ENCODE measurements around the gene FFAR3.
A peak's percentile ranks its signal among the peaks of the same experiment; 100 is the strongest.
"Not testable (repeated sequence)": the region's sequence is repeated elsewhere in the genome, so short reads cannot be mapped to it uniquely, and the experiment has no call there.

The FFAR3 gene

GRCh38 chr19:35392742-35393715 is 34.8 kb downstream of the FFAR3 start:
- DNase-seq (no peak), ATAC-seq (no peak)
- Mint-ChIP-seq H3K4me1 (peaks cover 6% of the 10 kb centered on the region), H3K27ac (no peak overlapping the region), H3K36me3 (ENCODE audit: low read depth) (no peaks in the 10 kb centered on the region), H3K27me3 (no peaks in the 10 kb centered on the region), H3K4me3 (no peak overlapping the region), H3K9me3 (no peaks in the 10 kb centered on the region)

GRCh38 chr19:35395382-35396199 is 37.3 kb downstream of the FFAR3 start:
- Mint-ChIP-seq H3K4me3 (no peak overlapping the region), H3K27me3 (no peaks in the 10 kb centered on the region), H3K36me3 (ENCODE audit: low read depth) (no peaks in the 10 kb centered on the region), H3K27ac (no peak overlapping the region), H3K9me3 (no peaks in the 10 kb centered on the region), H3K4me1 (no peaks in the 10 kb centered on the region)
- DNase-seq (no peak), ATAC-seq (no peak)

- DNase-seq (no peak), ATAC-seq (no peak)
- Mint-ChIP-seq H3K4me1 (no peaks in the 10 kb centered on the region), H3K9me3 (no peaks in the 10 kb centered on the region), H3K27me3 (no peaks in the 10 kb centered on the region), H3K27ac (no peak overlapping the region), H3K4me3 (no peak overlapping the region), H3K36me3 (ENCODE audit: low read depth) (no peaks in the 10 kb centered on the region)
Observed at GRCh38 chr19:35396240-35396885, 38.1 kb downstream of the FFAR3 start.

- H3K27me3 Mint-ChIP-seq: no peaks in the 10 kb centered on the region
- no peaks in the 10 kb centered on the region for H3K4me1 Mint-ChIP-seq
- no peaks in the 10 kb centered on the region for H3K36me3 Mint-ChIP-seq (ENCODE audit: low read depth)
- H3K4me3 Mint-ChIP-seq: no peak overlapping the region
- no peaks in the 10 kb centered on the region for H3K9me3 Mint-ChIP-seq
- no peak overlapping the region for H3K27ac Mint-ChIP-seq
- no peak for DNase-seq
- ATAC-seq: no peak
Observed at GRCh38 chr19:35397064-35397463, 38.8 kb downstream of the FFAR3 start.

- no peaks in the 10 kb centered on the region for H3K27me3 Mint-ChIP-seq
- no peak overlapping the region for H3K4me3 Mint-ChIP-seq
- no peak for DNase-seq
- ATAC-seq: no peak
- H3K36me3 Mint-ChIP-seq (ENCODE audit: low read depth): no peaks in the 10 kb centered on the region
- H3K9me3 Mint-ChIP-seq: no peaks in the 10 kb centered on the region
- H3K4me1 Mint-ChIP-seq: peaks cover 3% of the 10 kb centered on the region
- no peak overlapping the region for H3K27ac Mint-ChIP-seq
Observed at GRCh38 chr19:35398570-35398969, 40.3 kb downstream of the FFAR3 start.

- DNase-seq (no peak), ATAC-seq (no peak)
- no peaks in the 10 kb centered on the region for H3K9me3 Mint-ChIP-seq
- no peak overlapping the region for H3K4me3 Mint-ChIP-seq
- H3K4me1 Mint-ChIP-seq: peaks cover 6% of the 10 kb centered on the region
- no peaks in the 10 kb centered on the region for H3K27me3 Mint-ChIP-seq
- H3K27ac Mint-ChIP-seq: no peak overlapping the region
- H3K36me3 Mint-ChIP-seq (ENCODE audit: low read depth): no peaks in the 10 kb centered on the region
Observed at GRCh38 chr19:35399231-35399630, 41.0 kb downstream of the FFAR3 start.

GRCh38 chr19:35399948-35400772 is 41.9 kb downstream of the FFAR3 start:
- Mint-ChIP-seq H3K36me3 (ENCODE audit: low read depth) (no peaks in the 10 kb centered on the region), H3K4me3 (no peak overlapping the region), H3K27me3 (no peaks in the 10 kb centered on the region), H3K27ac (no peak overlapping the region), H3K9me3 (no peaks in the 10 kb centered on the region), H3K4me1 (peaks cover 13% of the 10 kb centered on the region)
- no peak for ATAC-seq
- DNase-seq: no peak

- no peak for ATAC-seq
- H3K4me1 Mint-ChIP-seq: peaks cover 19% of the 10 kb centered on the region
- no peak overlapping the region for H3K27ac Mint-ChIP-seq
- no peak overlapping the region for H3K4me3 Mint-ChIP-seq
- DNase-seq: no peak
- H3K27me3 Mint-ChIP-seq: peaks cover under 1% of the 10 kb centered on the region
- H3K36me3 Mint-ChIP-seq (ENCODE audit: low read depth): peaks cover under 1% of the 10 kb centered on the region
- no peaks in the 10 kb centered on the region for H3K9me3 Mint-ChIP-seq
Observed at GRCh38 chr19:35400773-35401100, 42.5 kb downstream of the FFAR3 start.

- not testable (repeated sequence) for DNase-seq; H3K27ac Mint-ChIP-seq; H3K36me3 Mint-ChIP-seq (ENCODE audit: low read depth); H3K9me3 Mint-ChIP-seq; H3K27me3 Mint-ChIP-seq; ATAC-seq; H3K4me3 Mint-ChIP-seq
- H3K4me1 Mint-ChIP-seq: peaks cover 20% of the 10 kb centered on the region
Observed at GRCh38 chr19:35401416-35401815, 43.2 kb downstream of the FFAR3 start.

- no peak overlapping the region for H3K4me3 Mint-ChIP-seq
Observed at GRCh38 chr19:35403116-35403760, 45.0 kb downstream of the FFAR3 start.

GRCh38 chr19:35404879-35405622 is 46.8 kb downstream of the FFAR3 start:
- DNase-seq (peak; percentile 66), ATAC-seq (peak; percentile 92)
- Mint-ChIP-seq H3K9me3 (no peaks in the 10 kb centered on the region), H3K4me1 (peaks cover 20% of the 10 kb centered on the region), H3K27ac (peak overlapping the region; percentile 52), H3K4me3 (no peak overlapping the region), H3K36me3 (ENCODE audit: low read depth) (peaks cover 1% of the 10 kb centered on the region), H3K27me3 (peaks cover 14% of the 10 kb centered on the region)

More at GRCh38 chr19:35403116-35403760, 45.0 kb downstream of the FFAR3 start:
- no peaks in the 10 kb centered on the region for H3K9me3 Mint-ChIP-seq
- H3K27ac Mint-ChIP-seq: no peak overlapping the region
- peaks cover 5% of the 10 kb centered on the region for H3K27me3 Mint-ChIP-seq
- peak; percentile 47 for ATAC-seq
- peaks cover 1% of the 10 kb centered on the region for H3K36me3 Mint-ChIP-seq (ENCODE audit: low read depth)
- no peak for DNase-seq
- H3K4me1 Mint-ChIP-seq: peaks cover 20% of the 10 kb centered on the region

- Mint-ChIP-seq H3K36me3 (ENCODE audit: low read depth) (peaks cover 1% of the 10 kb centered on the region), H3K27ac (no peak overlapping the region), H3K27me3 (peaks cover 18% of the 10 kb centered on the region), H3K4me1 (peaks cover 20% of the 10 kb centered on the region), H3K4me3 (no peak overlapping the region), H3K9me3 (no peaks in the 10 kb centered on the region)
- DNase-seq (no peak), ATAC-seq (no peak)
Observed at GRCh38 chr19:35407619-35408018, 49.4 kb downstream of the FFAR3 start.
